ENCODE results near the gene ARMC12. TPM values are rescaled to one million over a fixed set of nuclear protein-coding genes. Genes with fewer than 3 reads are reported as not detected.
"Not testable (repeated sequence)": the region's sequence is repeated elsewhere in the genome, so short reads cannot be mapped to it uniquely, and the experiment has no call there.

The ARMC12 gene
- total and polyA plus RNA-seq, 8 donors, result 0.45 to 1.7 (median 0.84) TPM

DNA sequence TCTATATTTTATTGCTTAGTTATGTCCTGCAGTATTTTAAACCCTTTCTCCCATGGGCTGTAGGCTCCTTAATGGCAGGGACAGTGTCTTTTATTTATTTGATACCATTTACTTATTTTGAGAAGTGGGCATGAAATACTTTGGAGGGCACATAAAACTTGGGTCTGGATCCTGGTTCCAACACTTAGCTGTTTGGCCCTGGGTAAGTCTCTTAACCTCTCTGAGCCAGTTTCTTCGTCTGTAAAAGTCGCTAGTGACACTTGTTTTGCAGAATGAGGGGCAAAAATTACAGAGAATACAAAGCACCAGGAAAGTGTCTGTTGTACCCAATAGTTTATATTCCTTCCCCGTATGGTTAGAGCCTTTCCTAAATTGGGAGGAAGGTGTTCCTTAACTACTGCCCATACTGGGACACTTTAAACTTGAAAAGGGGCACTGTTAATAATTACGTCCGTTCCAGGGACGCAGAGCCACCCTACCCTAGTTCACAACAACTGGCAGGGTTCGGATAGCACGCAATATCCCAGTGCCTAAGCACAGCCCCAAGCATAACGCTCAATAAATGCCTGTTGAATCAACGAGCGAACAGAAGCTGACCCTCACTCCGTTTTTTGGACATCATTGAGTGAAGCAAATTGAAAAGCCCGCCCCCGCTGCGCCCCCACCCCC lies 6.0 kb upstream of the ARMC12 start:
- Histone ChIP-seq H3K4me3 (peak overlapping the region; percentile 62 to 67), H3K27me3 (no peaks in the 10 kb centered on the region), H3K27ac (peak overlapping the region; percentile 98 to 99), H3K4me1 (peaks cover 50 to 90% of the 10 kb centered on the region in 2 donors), H3K36me3 (no peaks in the 10 kb centered on the region), H3K9me3 (no peaks in the 10 kb centered on the region)
- TF ChIP-seq, protein P1, sequence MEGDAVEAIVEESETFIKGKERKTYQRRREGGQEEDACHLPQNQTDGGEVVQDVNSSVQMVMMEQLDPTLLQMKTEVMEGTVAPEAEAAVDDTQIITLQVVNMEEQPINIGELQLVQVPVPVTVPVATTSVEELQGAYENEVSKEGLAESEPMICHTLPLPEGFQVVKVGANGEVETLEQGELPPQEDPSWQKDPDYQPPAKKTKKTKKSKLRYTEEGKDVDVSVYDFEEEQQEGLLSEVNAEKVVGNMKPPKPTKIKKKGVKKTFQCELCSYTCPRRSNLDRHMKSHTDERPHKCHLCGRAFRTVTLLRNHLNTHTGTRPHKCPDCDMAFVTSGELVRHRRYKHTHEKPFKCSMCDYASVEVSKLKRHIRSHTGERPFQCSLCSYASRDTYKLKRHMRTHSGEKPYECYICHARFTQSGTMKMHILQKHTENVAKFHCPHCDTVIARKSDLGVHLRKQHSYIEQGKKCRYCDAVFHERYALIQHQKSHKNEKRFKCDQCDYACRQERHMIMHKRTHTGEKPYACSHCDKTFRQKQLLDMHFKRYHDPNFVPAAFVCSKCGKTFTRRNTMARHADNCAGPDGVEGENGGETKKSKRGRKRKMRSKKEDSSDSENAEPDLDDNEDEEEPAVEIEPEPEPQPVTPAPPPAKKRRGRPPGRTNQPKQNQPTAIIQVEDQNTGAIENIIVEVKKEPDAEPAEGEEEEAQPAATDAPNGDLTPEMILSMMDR (IDR thresholded peaks at IDR 0.05), result no peak
- intact Hi-C loops (cut with DNase I), result loop anchor here in 1 of 2 donors (10.0 kb wide), 1 partner anchor 146 kb away; no protein-coding TSS in a partner anchor
- no peak for DNase-seq
- ATAC-seq, result no peak

DNA sequence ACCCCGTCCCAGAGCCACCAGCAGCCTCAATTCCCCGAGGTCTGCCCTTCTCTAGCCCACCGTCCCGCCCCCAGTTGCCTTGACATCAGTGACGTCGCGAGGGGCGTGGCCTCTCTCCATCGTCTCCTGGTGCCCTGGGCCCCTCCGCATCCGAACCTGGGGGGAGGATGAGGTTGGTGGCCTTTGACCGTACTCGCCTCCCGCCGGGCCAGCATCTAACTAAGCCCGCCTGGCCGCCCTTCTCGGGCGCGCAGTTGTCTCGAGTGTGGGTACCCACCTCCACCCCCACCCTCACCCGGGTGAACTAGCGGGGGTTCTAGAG lies 5.5 kb upstream of the ARMC12 start:
- H3K4me1 ChIP-seq, result peaks cover 51 to 91% of the 10 kb centered on the region in 2 donors
- no peaks in the 10 kb centered on the region for H3K27me3 ChIP-seq
- no peaks in the 10 kb centered on the region for H3K36me3 ChIP-seq
- DNase-seq, result peak; percentile 84 to 98 (median 94)
- ATAC-seq, result peak; percentile 65
- TF ChIP-seq, protein P1 (IDR thresholded peaks at IDR 0.05), result no peak
- intact Hi-C loops (cut with DNase I), result loop anchor here in 1 of 2 donors (10.0 kb wide), 1 partner anchor 147 kb away; no protein-coding TSS in a partner anchor
- H3K9me3 ChIP-seq, result no peaks in the 10 kb centered on the region
- H3K27ac ChIP-seq, result peak overlapping the region; percentile 98 to 99
- H3K4me3 ChIP-seq, result peak overlapping the region; percentile 62 to 67

- peak overlapping the region; percentile 62 to 67 for H3K4me3 ChIP-seq
- peak; percentile 73 for ATAC-seq
- peaks cover 47 to 91% of the 10 kb centered on the region in 2 donors for H3K4me1 ChIP-seq
- H3K36me3 ChIP-seq, result no peaks in the 10 kb centered on the region
- TF ChIP-seq, protein P1 (IDR thresholded peaks at IDR 0.05), result no peak
- no peaks in the 10 kb centered on the region for H3K9me3 ChIP-seq
- no peaks in the 10 kb centered on the region for H3K27me3 ChIP-seq
- intact Hi-C loops (cut with DNase I), result loop anchor here in 1 of 2 donors (10.0 kb wide), 1 partner anchor 147 kb away; no protein-coding TSS in a partner anchor
- peak; percentile 79 to 99 (median 91) for DNase-seq
- peak overlapping the region; percentile 98 to 99 for H3K27ac ChIP-seq
Observed at GRCh38 chr6:35731736-35732532, 4.9 kb upstream of the ARMC12 start.

DNA sequence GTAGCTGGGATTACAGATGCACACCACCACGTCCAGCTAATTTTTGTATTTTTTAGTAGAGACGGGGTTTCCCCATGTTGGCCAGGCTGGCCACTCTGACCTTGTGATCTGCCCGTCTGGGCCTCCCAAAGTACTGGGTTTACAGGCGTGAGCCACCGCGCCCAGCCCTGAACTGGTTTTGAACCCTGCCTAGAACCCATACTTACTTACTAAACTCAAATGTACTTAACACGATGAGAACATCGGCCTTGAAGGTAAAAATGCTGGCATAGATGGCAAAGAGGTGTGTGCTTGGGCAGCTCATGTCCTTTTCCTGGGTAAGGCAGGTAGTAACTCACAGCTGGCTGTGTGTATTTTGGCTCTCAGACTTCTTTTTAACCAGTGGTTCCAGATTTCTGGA lies 3.2 kb upstream of the ARMC12 start:
- Histone ChIP-seq H3K27me3 (no peaks in the 10 kb centered on the region), H3K27ac (peak overlapping the region in 1 of 2 donors; percentile 99), H3K4me3 (no peak overlapping the region), H3K4me1 (peaks cover 35 to 85% of the 10 kb centered on the region in 2 donors), H3K9me3 (no peaks in the 10 kb centered on the region), H3K36me3 (no peaks in the 10 kb centered on the region)
- ATAC-seq, result no peak
- intact Hi-C loops (cut with DNase I), result loop anchor here in 1 of 2 donors (10.0 kb wide), 1 partner anchor 149 kb away; no protein-coding TSS in a partner anchor
- TF ChIP-seq, protein P1 (IDR thresholded peaks at IDR 0.05), result no peak
- no peak for DNase-seq

DNA sequence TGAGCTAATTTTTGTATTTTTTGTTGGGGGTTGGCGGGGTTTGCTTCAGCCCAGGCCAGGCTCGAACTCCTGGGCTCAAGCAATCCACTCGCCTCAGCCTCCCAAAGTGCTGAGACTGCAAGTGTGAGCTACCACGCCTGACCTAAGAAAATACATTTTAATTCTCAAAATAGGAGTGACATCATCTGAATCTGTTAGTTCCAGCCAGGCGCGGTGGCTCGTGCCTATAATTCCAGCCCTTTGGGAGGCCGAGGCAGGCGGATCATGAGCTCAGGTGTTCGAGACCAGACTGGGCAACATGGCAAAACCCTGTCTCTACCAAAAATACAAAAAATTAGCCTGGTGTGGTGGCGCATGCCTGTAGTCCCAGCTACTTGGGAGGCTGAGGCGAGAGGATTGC lies 2.5 kb upstream of the ARMC12 start:
- not testable (repeated sequence) for ATAC-seq, H3K27ac ChIP-seq, H3K27me3 ChIP-seq, H3K9me3 ChIP-seq, H3K36me3 ChIP-seq, DNase-seq, H3K4me3 ChIP-seq
- intact Hi-C loops (cut with DNase I), result loop anchor here in 1 of 2 donors (10.0 kb wide), 1 partner anchor 150 kb away; no protein-coding TSS in a partner anchor
- peaks cover 28 to 79% of the 10 kb centered on the region in 2 donors for H3K4me1 ChIP-seq

All from left lung (tissue), 10 donors.